DND-41 (cell line): ENCODE data around the gene FLNC.

Experiments used
- ATAC-seq: fragments of 200-7000 bp; cut with Tn5 transposase; 3 replicates; pipeline ENCODE4 v1.9.1; 2021; ENCODE audit warnings: low read depth; ENCODE audit not compliant: insufficient read depth
- DNase-seq: peaks from one replicate; pipeline ENCODE4 v3.0.0-alpha.2; 2020
- H2AFZ ChIP-seq: 2 replicates; pipeline ENCODE4 v1.6.0; 2012; ENCODE audit warnings: low read depth, low read length
- H3K27ac ChIP-seq: 2 replicates; pipeline ENCODE4 v1.5.1; 2012; ENCODE audit warnings: low read length, inconsistent platforms
- H3K27me3 ChIP-seq: fragments of 200-600 bp; sonication (generic); 2 replicates; pipeline ENCODE4 v1.6.0; 2012; ENCODE audit warnings: low read length, mild to moderate bottlenecking, inconsistent platforms; ENCODE audit not compliant: insufficient read depth, poor library complexity
- H3K36me3 ChIP-seq: 2 replicates; pipeline ENCODE4 v1.5.1; 2012; ENCODE audit warnings: low read length, inconsistent platforms; ENCODE audit not compliant: insufficient read depth
- H3K4me1 ChIP-seq: 2 replicates; pipeline ENCODE4 v1.5.1; 2012; ENCODE audit warnings: mild to moderate bottlenecking, low read length; ENCODE audit not compliant: insufficient read depth
- H3K4me2 ChIP-seq: 2 replicates; pipeline ENCODE4 v1.6.0; 2012; ENCODE audit warnings: mild to moderate bottlenecking, moderate library complexity, low read length, inconsistent platforms; ENCODE audit not compliant: insufficient read depth
- H3K4me3 ChIP-seq, 2 experiments: fragments of 200-600 bp in 1 of 2; shearing (Covaris generic) in 1 of 2; 2 replicates each; pipeline ENCODE4 v1.5.1; 2012 to 2016; ENCODE audit warnings: inconsistent platforms in 2 of 2, low read length in 2 of 2, mild to moderate bottlenecking in 2 of 2, low read depth in 1 of 2, moderate library complexity in 1 of 2
- H3K79me2 ChIP-seq: 2 replicates; pipeline ENCODE4 v1.6.0; 2012; ENCODE audit warnings: low read length, inconsistent platforms; ENCODE audit not compliant: insufficient read depth
- H3K9ac ChIP-seq: 2 replicates; pipeline ENCODE4 v1.6.0; 2012; ENCODE audit warnings: low read depth, mild to moderate bottlenecking, inconsistent platforms, low read length, moderate library complexity
- H3K9me3 ChIP-seq: 2 replicates; pipeline ENCODE4 v1.5.1; 2012; ENCODE audit warnings: low read length, moderate library complexity, mild to moderate bottlenecking, inconsistent platforms; ENCODE audit not compliant: insufficient read depth, severe bottlenecking
- H4K20me1 ChIP-seq: 2 replicates; pipeline ENCODE4 v1.6.0; 2012; ENCODE audit warnings: low read length; ENCODE audit not compliant: insufficient read depth
- CTCF ChIP-seq: IDR thresholded peaks from 2 replicates; pipeline ENCODE4 v1.5.1; 2012; ENCODE audit warnings: borderline replicate concordance, low read length, moderate library complexity, mild to moderate bottlenecking; ENCODE audit not compliant: poor library complexity, severe bottlenecking; ENCODE audit errors: extremely low read depth
- EZH2 ChIP-seq: IDR thresholded peaks from 3 replicates; pipeline ENCODE4 v1.6.1; 2012; ENCODE audit warnings: borderline replicate concordance, low read depth, mild to moderate bottlenecking, moderate library complexity, low read length, inconsistent platforms; ENCODE audit not compliant: severe bottlenecking

The FLNC gene

GRCh38 chr7:128889121-128889520 is 58.9 kb downstream of the FLNC start:
- Histone ChIP-seq H3K79me2 (no peaks in the 10 kb centered on the region), H3K9me3 (no peaks in the 10 kb centered on the region), H3K27ac (no peak overlapping the region), H3K4me2 (no peak overlapping the region), H3K36me3 (no peaks in the 10 kb centered on the region), H3K4me1 (no peaks in the 10 kb centered on the region), H4K20me1 (no peaks in the 10 kb centered on the region; the same call in 1 of the 2 replicates), H2AFZ (no peak overlapping the region), H3K9ac (no peak overlapping the region), H3K4me3 (no peak overlapping the region), H3K27me3 (no peaks in the 10 kb centered on the region)
- ATAC-seq: no peak
- TF ChIP-seq CTCF (no peak), EZH2 (no peak)
- no peak for DNase-seq

GRCh38 chr7:128890306-128891109 is 60.3 kb downstream of the FLNC start:
- H3K9me3 ChIP-seq: no peaks in the 10 kb centered on the region
- no peaks in the 10 kb centered on the region for H3K27me3 ChIP-seq
- no peak overlapping the region for H3K4me2 ChIP-seq
- DNase-seq (no peak), ATAC-seq (no peak)
- no peaks in the 10 kb centered on the region for H3K4me1 ChIP-seq
- no peak overlapping the region for H3K27ac ChIP-seq
- H2AFZ ChIP-seq: no peak overlapping the region
- H4K20me1 ChIP-seq: no peaks in the 10 kb centered on the region; the same call in 1 of the 2 replicates
- no peak overlapping the region for H3K4me3 ChIP-seq
- H3K36me3 ChIP-seq: no peaks in the 10 kb centered on the region
- H3K79me2 ChIP-seq: no peaks in the 10 kb centered on the region
- TF ChIP-seq EZH2 (no peak), CTCF (no peak)
- no peak overlapping the region for H3K9ac ChIP-seq

- Histone ChIP-seq H3K79me2 (no peaks in the 10 kb centered on the region), H3K4me3 (no peak overlapping the region), H3K4me1 (no peaks in the 10 kb centered on the region), H3K36me3 (no peaks in the 10 kb centered on the region), H3K9me3 (no peaks in the 10 kb centered on the region), H3K9ac (no peak overlapping the region), H4K20me1 (no peaks in the 10 kb centered on the region; the same call in 1 of the 2 replicates), H2AFZ (no peak overlapping the region), H3K27me3 (no peaks in the 10 kb centered on the region), H3K4me2 (no peak overlapping the region), H3K27ac (no peak overlapping the region)
- ATAC-seq: no peak
- DNase-seq: no peak
- TF ChIP-seq EZH2 (no peak), CTCF (no peak)
These were observed 61.1 kb downstream of the FLNC start for GRCh38 chr7:128891110-128891941.
